Adrenal gland (tissue), 5 donors: ENCODE results near the gene PARD3B.

Source experiments
- POLR2A ChIP-seq, 2 donors: fragments of 450-650 bp; IDR thresholded peaks; one replicate each; pipeline ENCODE4 v1.6.1; 2017; ENCODE audit warnings: antibody characterized with exemption in 2 of 2, mild to moderate bottlenecking in 2 of 2, moderate library complexity in 1 of 2
- TF ChIP-seq, protein P1 (sequence below), 6 experiments: fragments of 450-650 bp in 4 of 6; fragments of 200-600 bp in 2 of 6; sonication (generic) in 1 of 6; IDR thresholded peaks; 1 replicate in 5 of 6; 2 replicates in 1 of 6; pipeline versions ENCODE4 v1.5.1 to v1.8.0; 2016 to 2021; ENCODE audit warnings: antibody characterized with exemption in 6 of 6, mild to moderate bottlenecking in 2 of 6, moderate library complexity in 1 of 6
- donor health status: DM: no; HTN: no; CAD: no.

DNA sequence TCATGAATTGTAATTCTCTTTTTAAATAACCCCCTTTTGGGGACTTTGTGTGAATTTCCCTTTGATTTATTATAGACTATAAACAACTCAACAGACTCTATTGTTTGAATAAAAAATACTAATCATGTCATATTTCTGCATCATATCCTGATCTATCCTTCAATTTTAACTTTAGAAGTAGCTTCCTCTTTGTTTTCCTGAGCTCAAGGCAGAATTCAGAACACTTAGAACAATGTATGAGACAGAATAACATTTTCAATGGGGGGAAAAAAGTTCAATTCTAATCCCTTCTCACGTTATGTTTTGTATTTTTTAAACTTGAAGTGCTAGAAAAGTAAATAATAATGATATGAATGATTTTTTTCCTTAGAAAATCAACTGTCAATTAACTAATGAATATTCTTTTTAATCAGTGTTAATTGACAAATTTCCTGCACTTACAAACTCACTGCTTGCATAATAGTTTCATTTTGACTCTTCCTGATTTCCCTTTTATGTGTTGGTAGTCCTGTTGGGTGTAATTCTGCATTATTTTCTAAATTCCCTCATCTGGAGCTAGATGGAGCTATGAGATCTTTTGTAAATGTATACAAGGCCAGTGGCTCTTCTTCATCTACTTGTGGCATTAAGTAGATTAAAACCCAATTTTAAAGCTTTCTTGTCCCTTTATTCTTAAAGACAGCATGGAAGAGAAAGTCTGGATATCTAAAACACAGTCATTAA lies 326.1 kb downstream of the PARD3B start:
- TF ChIP-seq, protein P1, sequence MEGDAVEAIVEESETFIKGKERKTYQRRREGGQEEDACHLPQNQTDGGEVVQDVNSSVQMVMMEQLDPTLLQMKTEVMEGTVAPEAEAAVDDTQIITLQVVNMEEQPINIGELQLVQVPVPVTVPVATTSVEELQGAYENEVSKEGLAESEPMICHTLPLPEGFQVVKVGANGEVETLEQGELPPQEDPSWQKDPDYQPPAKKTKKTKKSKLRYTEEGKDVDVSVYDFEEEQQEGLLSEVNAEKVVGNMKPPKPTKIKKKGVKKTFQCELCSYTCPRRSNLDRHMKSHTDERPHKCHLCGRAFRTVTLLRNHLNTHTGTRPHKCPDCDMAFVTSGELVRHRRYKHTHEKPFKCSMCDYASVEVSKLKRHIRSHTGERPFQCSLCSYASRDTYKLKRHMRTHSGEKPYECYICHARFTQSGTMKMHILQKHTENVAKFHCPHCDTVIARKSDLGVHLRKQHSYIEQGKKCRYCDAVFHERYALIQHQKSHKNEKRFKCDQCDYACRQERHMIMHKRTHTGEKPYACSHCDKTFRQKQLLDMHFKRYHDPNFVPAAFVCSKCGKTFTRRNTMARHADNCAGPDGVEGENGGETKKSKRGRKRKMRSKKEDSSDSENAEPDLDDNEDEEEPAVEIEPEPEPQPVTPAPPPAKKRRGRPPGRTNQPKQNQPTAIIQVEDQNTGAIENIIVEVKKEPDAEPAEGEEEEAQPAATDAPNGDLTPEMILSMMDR (IDR thresholded peaks at IDR 0.05): peak; percentile 29 to 54 (median 43)
- TF ChIP-seq POLR2A (IDR thresholded peaks at IDR 0.05): no peak
